Right lobe of liver (tissue), 6 donors: Measurements from ENCODE around the gene CHM. TPM values are rescaled to one million over a fixed set of nuclear protein-coding genes. Genes with fewer than 3 reads are reported as not detected.
A peak's percentile ranks its signal among the peaks of the same experiment; 100 is the strongest.

ENCODE experiments used
- ATAC-seq, 4 donors: fragments of 200-7000 bp; cut with Tn5 transposase; one replicate each; pipeline ENCODE4 v1.9.1; 2020; ENCODE audit warnings: mild to moderate bottlenecking in 4 of 4, moderate library complexity in 4 of 4
- DNase-seq, 3 donors: peaks; one replicate each; pipeline ENCODE4 v3.0.0-alpha.2; 2020
- H3K27ac ChIP-seq, 3 donors: fragments of 200-600 bp; one replicate each; pipeline ENCODE4 v1.8.0; 2022
- H3K27me3 ChIP-seq, 2 donors: fragments of 200-600 bp; one replicate each; pipeline ENCODE4 v1.8.0; 2022
- H3K36me3 ChIP-seq, 4 donors: fragments of 200-600 bp; sonication (generic) in 1 of 4; one replicate each; pipeline versions ENCODE4 v1.5.1 to v1.8.0; 2017 to 2022; ENCODE audit warnings: control low read depth in 1 of 4
- H3K4me1 ChIP-seq, 4 donors: fragments of 200-600 bp; sonication (generic) in 1 of 4; one replicate each; pipeline versions ENCODE4 v1.5.1 to v1.8.0; 2017 to 2022; ENCODE audit warnings: control low read depth in 1 of 4
- H3K4me3 ChIP-seq, 3 donors: fragments of 200-600 bp; one replicate each; pipeline ENCODE4 v1.8.0; 2022
- H3K9me3 ChIP-seq, 4 donors: fragments of 200-600 bp; sonication (generic) in 1 of 4; one replicate each; pipeline versions ENCODE4 v1.5.1 to v1.8.0; 2017 to 2022; ENCODE audit warnings: control low read depth in 1 of 4
- CTCF ChIP-seq, 4 donors: fragments of 200-600 bp in 3 of 4; fragments of 450-650 bp in 1 of 4; IDR thresholded peaks; one replicate each; pipeline versions ENCODE4 v1.5.1 to v1.8.0; 2016 to 2022; ENCODE audit warnings: antibody characterized with exemption in 4 of 4, mild to moderate bottlenecking in 2 of 4
- POLR2A ChIP-seq: fragments of 450-650 bp; IDR thresholded peaks from one replicate; pipeline ENCODE4 v1.6.1; 2017; ENCODE audit warnings: antibody characterized with exemption, mild to moderate bottlenecking
- WGBS: methylation state at CpG from one replicate; pipeline ENCODE4 v1.1.6; 2018; ENCODE audit warnings: low coverage, low lambda C conversion rate; ENCODE audit not compliant: insufficient coverage; ENCODE audit errors: missing lambda C conversion rate; 5-methylcytosine and 5-hydroxymethylcytosine counted together
- intact Hi-C, 2 donors: fragments of 100-400 bp; cut with DNase I; formaldehyde crosslinking; loops; one replicate each; pipeline versions ENCODE4 v1.11.2 to v1.14.1; 2022
- total RNA-seq, 6 experiments: library from RNA; depleted of rRNA in 2 of 6; stranded (reverse); fragments of >200 nt in 2 of 6; fragmentation: NEBNext Ultra II Directional in 3 of 6; extraction: Animal tissue kit (Norgen Biotek cat#: 25700) in 3 of 6; gene quantifications; one replicate each; pipeline versions ENCODE4 v1.1.0 to v1.2.4, GENCODE V29; 2016 to 2023
- donor health status: DM: no; HTN: yes; CAD: no.
- donor health status: DM: no; HTN: no; CAD: no.
- donor health status: DM: no; HTN: no; CAD: no.
- donor health status: DM: no; HTN: yes; CAD: no.
- donor health status: DM: no; HTN: yes; CAD: no.

Gene CHM
- total RNA-seq, 6 experiments from 2014 or later = 8.1 to 13.6 (median 9.1) TPM

- no peak for ATAC-seq
- intact Hi-C loops = no loop called here
Measured at GRCh38 chrX:86002076-86002896, 45.1 kb downstream of the CHM start.

GRCh38 chrX:85998954-85999353 is 48.4 kb downstream of the CHM start:
- H3K36me3 ChIP-seq = no peaks in the 10 kb centered on the region
- no peak for DNase-seq
- intact Hi-C loops = no loop called here

More at GRCh38 chrX:86002076-86002896, 45.1 kb downstream of the CHM start:
- H3K4me3 ChIP-seq = no peak overlapping the region
- H3K27me3 ChIP-seq = no peaks in the 10 kb centered on the region
- 63% methylated on average over 4 of the region's 12 CpGs for WGBS
- no peak overlapping the region for H3K27ac ChIP-seq
- no peaks in the 10 kb centered on the region for H3K4me1 ChIP-seq
- H3K9me3 ChIP-seq = no peaks in the 10 kb centered on the region
- peak in 1 of 3 donors; percentile 24 for DNase-seq
- H3K36me3 ChIP-seq = no peaks in the 10 kb centered on the region
- no peak for TF ChIP-seq CTCF (IDR thresholded peaks at IDR 0.05)
- TF ChIP-seq POLR2A = no peak

GRCh38 chrX:85996555-85996954 is 50.8 kb downstream of the CHM start:
- DNase-seq = no peak
- TF ChIP-seq POLR2A (no peak), CTCF (IDR thresholded peaks at IDR 0.05) (no peak)
- no peak overlapping the region for H3K27ac ChIP-seq
- H3K4me1 ChIP-seq = peaks cover 0 to 4% (median 0%) of the 10 kb centered on the region in 4 donors
- no peak overlapping the region for H3K4me3 ChIP-seq
- no peaks in the 10 kb centered on the region for H3K9me3 ChIP-seq
- ATAC-seq = no peak
- H3K27me3 ChIP-seq = no peaks in the 10 kb centered on the region
- H3K36me3 ChIP-seq = no peaks in the 10 kb centered on the region
- intact Hi-C loops = no loop called here

More at GRCh38 chrX:85998954-85999353, 48.4 kb downstream of the CHM start:
- ATAC-seq = no peak
- TF ChIP-seq POLR2A (no peak), CTCF (IDR thresholded peaks at IDR 0.05) (no peak)
- no peaks in the 10 kb centered on the region for H3K27me3 ChIP-seq
- no peak overlapping the region for H3K27ac ChIP-seq
- peaks cover 0 to 4% (median 0%) of the 10 kb centered on the region in 4 donors for H3K4me1 ChIP-seq
- H3K9me3 ChIP-seq = no peaks in the 10 kb centered on the region
- H3K4me3 ChIP-seq = no peak overlapping the region

GRCh38 chrX:85995641-85996040 is 51.7 kb downstream of the CHM start:
- Histone ChIP-seq H3K27ac (no peak overlapping the region), H3K4me1 (peaks cover 0 to 4% (median 0%) of the 10 kb centered on the region in 4 donors), H3K4me3 (no peak overlapping the region), H3K9me3 (no peaks in the 10 kb centered on the region), H3K27me3 (no peaks in the 10 kb centered on the region), H3K36me3 (no peaks in the 10 kb centered on the region)
- intact Hi-C loops = no loop called here
- 48% methylated on average over 1 of the region's 1 CpG for WGBS
- ATAC-seq (no peak), DNase-seq (no peak)
- TF ChIP-seq CTCF (IDR thresholded peaks at IDR 0.05) (no peak), POLR2A (no peak)
